GM19025 (cell line): Measurements from ENCODE around the gene MAML2.

ENCODE experiments used
- ATAC-seq: cut with Tn5 transposase; IDR thresholded peaks from one replicate; pipeline ENCODE4 v1.9.1; 2021; ENCODE audit warnings: mild to moderate bottlenecking, low read depth, moderate library complexity; ENCODE audit not compliant: unreplicated experiment

The MAML2 gene

DNA sequence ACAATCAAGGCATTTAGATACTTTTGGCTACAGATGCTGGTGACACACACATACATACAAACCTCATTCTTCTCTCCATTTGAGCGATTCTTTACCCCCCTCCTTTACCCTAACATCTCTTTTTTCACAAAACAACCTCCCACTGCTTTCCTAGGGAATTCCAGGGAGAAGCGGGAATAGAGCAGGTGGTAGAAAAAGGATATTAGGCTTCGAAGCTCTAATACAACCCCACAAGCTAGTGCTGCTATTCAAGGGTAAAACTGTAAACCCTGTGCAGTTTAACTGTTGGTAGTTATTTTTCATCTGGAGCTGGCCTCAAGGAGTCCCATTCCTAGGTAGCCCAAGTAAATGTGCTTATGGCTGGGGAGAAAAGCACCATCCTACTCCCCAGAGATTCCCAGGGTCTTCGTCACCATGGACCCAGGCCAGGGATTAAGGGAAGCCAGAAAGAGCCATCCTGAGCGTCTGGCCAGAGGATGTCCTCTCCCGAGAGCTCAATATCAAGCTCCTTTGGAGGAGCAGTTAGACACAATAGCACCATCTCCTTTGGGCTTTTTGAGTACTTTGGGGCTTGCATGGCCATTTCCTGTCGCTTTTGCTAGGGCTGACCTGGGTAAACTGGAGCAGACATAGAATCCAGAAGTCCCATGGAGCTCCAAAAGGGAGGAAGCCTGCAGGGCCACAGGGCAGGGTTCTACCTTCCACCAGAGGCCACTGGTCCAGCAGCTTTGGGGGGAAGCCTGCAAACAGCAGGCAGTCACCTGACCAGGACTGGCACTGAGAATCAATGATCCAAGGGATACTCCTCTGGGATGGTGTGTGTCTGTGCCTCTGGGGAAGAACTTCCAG, 3.1 kb downstream of the MAML2 start:
- no peak for ATAC-seq

DNA sequence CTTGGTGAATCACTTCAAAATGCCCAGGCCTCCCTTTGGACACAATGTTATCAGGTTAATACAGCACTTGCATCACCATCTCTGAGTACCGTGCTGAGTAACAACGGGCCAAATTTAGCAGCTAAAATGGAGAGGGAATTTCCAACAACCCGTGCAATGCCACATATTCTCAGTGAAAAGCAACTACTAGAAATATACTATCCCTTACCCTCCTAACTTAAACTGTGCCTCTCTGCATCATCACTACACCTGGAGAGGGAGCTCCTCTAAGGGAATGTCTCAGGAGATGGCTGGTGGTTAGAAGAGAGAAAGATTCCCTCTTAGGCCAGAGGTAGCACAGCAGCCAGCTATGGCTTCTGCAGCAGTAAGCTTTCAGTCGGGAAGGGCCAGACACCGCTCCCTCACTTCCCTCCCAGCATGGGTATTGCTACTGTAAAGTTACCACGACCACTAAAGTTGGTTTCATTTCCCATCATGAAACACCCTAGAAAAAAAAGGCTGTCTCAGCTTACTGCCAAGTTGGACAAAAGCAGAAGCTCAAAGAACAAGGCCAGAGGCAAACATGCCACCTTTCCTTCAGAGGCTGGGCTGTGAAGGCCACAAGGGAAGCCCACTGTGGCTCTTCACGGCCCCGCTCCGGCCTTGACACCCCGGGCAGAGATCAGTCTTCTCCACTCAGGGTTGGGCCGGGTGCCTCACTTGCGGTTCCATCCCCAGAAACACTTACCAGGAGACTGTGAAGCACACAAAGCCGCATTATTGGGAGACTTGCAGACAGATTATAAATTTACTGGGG, 3.9 kb downstream of the MAML2 start:
- ATAC-seq: peak; percentile 30

DNA sequence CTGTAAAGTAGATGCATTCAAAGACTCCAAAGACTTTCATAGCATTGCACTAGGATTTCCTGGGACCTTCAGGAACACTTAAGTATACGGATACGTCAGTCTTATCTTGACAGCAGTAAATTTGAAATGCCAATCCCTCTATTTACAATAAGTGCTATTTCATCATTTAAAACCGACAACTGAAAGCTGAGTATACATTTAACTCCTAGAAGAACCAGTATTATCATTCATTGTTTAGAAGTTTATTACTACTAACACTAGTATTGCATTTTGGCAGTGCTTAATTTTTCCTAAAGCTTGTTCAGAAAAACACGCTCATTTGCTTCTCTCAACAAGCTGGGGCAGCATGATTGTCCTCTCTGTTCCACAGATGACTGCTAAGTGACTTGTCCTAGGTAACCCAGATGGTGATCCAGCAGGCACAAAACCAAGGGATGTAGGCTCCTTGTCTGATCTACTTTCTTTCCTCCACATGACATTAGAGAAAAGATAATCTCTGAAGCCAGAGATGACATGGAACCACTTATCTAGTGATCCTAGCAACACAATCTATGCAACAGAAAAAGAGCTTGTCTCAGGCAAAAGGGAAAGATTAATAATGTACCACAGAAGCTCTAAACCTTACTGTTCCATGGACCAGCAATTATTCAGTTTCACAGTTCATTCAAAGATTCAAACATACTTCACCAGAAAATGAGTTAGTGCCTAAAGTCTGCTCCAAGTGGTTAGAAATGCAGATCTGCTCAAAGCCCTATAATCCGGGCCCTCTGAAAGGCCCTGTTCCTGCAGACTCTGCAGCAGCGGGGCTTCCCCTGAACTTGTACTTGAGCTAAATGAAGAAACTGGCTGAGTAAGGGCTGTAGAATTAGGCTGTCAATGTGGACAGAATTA, 5.2 kb downstream of the MAML2 start:
- peak; percentile 26 for ATAC-seq

DNA sequence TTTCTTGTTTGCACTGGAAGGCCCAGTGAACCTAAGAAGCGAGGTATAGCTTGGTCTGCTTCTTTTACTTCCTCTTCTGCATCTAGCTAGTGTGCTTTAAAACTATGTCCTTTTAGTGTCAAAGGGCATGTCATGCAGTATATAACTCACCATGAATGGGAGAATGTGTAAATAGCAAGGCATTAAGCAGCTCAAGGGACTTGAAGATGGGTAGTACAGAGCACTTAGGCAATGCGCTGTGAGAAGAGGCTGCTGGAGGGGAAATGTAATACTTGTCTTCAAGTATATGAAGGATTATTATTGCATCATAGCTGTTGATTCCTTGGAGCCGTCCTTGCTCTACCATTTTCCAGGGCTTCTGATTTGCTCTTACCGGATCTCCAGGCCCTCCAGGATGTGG, 7.6 kb downstream of the MAML2 start:
- no peak for ATAC-seq

DNA sequence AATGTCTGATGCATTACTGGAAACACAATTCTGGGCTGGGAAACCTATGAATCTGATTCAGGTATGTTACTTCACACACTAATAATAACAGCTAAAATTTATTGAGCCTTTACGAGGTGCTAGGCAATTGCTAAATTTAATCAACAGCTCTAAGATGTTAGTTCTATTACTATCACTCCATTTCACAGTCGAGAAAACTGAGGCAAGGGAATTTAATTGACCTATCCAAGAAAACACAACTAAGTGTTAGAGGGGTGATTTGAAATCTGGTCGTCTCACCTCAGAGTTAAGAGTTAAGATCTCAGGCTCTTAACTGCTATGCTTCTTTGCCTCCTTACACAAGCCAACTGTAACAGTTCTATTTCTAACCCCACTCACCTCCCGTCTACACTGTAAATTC, 8.8 kb downstream of the MAML2 start:
- ATAC-seq: no peak

DNA sequence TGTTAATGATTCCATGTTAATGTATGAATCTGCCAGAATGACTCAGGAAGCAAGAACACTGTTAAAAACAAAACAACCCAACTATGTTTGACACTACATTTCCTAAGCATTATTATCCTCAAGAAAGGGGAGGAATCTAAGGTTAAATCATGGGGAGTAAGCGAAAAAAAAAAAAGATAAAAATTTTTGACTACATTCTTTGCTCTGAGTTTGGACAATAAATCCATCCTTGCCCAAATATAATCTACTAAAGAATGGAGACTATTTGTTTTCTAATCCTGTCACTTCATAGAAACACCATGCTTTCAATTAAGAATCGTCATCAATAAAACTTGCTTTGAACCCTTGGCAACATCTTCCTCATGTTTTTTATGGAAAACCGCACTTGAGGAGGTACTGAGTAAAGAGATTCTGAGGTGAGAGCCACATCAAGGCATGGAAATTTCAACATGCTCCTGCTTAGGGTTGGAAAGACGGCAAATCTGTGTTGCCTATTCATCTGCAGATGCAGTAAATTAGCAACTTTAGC, 9.7 kb downstream of the MAML2 start:
- ATAC-seq: no peak

DNA sequence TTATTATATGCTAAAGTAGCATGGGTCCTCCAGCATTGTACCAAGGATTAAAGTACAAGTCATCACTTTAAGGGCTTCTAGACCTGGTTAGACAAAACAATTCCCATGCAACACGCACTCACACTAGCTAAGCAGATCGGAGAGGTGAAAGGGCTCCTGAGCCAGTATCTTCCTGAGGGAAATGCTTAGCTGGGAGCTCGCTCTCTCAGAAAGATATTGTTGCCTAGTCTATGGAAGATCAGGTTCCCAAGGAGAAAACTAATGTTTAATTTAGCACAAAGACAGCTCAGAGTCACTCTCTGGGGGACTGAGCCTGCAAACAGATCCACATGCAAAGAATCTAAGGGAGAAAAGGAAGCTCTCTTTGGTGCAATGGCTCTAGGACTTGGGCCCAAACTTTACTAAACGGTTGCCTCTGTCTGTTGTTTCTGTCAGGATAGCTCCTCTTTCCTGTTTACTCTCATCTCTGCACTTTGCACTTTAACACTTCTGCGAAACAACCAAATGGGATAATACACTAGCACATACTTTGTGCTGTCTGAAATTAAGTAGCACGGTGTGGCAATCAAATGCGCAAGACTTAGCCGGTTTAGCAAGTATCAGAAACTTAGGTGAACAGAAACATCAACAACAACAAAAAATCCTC, 10.7 kb downstream of the MAML2 start:
- ATAC-seq: no peak

DNA sequence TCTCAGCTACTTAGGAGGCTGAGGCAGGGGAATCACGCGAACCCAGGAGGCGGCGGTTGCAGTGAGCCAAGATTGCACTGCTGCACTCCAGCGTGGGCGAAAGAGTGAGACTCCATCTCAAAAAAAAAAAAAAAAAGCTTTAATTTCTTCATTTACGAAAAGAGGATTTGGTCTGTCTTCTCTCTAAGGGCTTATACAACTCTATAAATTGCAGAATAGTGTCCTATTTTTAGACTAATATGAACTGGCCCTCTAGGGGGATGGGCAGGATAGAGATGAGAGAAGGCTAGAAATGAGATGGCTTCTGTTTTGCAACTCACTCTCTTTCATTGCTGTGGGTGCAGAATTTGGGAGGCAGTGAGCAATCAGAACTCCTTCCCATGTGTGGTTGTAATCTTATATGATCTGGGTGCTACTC, 11.3 kb downstream of the MAML2 start:
- no peak for ATAC-seq

DNA sequence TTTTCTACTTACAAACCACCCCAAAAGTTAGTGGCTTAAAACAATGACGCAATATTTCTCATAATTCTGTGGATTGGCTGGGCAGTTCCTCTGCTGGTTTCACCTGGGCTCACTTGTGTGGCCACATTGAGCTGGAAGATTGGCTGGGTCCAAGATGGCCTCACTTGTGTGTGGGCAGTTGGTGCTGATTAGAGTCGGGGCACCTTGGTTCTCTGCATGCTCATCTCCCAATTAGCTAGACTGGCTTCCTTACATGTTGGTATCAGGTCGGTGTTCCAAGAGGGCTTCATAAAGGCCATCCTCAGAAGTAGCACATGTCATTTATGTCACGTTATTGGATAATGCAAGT, 12.5 kb downstream of the MAML2 start:
- ATAC-seq: no peak

DNA sequence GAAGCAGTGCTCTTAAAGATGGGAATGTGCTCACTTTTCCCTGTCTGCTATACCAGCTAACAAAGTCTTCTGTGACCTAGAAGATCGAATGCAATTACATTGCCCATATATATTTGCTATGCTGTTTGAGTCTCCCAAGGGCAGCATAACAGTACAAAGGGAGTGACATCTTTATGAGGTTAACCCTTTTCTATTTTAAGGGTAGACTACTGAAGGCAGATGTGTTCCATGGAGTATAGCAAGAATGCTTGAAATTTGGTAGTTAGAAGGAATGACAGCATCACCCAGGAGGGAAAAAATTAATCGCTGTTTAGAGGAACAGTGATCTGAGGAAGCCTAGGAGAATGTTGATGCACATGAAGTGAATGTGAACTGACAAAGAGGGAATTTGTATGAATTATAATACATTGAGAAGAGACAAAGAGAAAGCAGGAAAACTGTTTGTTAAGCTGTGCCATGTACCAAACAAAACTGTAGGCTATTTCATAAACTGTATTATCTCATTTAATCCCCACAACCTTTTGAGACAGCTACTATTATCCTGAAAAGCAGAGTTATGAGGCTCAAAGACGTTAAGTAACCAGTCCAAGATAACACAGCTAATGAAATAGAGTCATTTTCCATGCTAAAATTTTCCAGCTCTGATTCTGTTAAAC, 13.0 kb downstream of the MAML2 start:
- no peak for ATAC-seq

DNA sequence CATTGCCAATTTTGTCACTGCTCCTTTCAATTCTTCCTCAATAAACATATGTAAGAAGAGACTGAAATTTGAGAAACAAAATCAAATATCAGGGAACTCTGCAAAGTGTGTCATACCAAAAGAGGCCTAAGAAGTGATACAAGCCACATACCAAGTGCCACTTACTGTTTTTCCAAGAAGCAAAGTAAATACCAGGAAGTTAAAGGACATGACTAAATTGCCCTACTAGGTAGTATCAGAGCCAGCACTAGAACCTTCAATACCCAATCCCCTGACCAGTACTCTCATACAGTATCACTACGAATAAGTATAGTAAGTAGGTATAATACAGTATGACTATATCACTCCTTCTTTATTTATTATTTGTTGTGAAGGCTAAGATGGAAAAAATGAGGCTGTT, 13.6 kb downstream of the MAML2 start:
- ATAC-seq: no peak

DNA sequence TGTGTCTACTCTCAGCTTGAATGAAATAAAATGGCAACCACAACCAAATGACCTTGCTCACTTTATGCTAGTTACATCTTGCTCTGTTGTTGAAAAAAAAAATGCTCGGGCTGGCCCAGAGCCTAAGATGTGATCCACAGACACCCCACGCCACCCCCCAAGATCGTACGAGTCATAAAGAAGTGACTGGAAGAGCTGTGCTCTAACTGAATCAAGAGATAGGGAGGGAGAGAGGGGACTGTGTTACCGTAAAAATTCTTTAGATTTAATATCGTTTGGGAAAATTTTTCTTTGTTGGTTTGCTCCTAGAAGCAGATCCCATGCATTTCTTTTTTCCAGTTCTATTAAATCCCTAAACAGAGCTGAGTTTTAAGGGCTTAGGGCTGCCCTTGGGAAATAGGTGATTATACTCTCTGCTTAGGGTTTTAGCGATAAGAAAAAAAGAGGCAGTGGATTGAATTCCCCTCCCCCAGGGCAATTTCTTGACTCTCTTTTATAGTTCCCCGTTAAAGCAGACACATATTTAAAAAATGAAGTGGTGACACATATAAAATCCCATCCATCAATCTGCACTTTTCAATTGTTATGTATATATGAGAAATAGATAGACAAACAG, 14.5 kb downstream of the MAML2 start:
- ATAC-seq: no peak

DNA sequence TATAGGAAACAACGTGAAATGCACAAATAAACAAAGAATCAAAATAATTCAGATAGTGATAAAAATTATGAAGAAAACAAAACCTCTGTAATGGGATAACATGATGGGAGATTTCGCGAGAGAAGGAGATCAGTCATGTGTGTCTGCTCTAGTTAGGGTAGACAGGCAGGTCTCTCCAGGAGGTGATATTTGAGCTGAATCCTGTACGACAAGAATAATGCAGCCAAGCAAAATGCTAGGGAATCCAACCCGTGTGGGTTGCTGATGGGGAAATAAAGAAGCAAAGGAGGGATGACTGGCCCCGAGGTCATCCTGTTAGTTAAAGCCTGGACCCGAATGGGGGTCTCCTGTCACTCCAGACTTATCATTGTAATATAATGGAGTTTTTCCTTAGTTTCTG, 16.0 kb downstream of the MAML2 start:
- ATAC-seq: no peak

DNA sequence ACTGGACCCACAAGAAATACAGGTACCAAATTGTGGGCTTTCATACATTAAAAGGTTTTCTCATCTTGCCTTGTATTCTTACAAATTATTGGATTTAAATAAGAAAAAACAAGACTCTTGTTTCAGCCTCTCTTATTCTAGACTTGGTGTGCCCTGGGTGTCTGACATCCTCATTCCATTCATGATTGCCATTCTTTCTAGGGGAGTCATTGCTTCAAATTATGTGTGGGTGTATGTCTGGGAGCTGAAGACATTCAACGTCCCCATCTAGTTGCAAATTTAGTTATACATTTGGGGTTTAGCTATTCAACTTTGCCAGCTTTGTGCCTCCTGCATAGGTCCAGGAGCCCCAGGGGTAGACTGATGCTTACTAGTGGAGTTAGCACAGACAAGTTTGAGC, 18.1 kb downstream of the MAML2 start:
- ATAC-seq: no peak

DNA sequence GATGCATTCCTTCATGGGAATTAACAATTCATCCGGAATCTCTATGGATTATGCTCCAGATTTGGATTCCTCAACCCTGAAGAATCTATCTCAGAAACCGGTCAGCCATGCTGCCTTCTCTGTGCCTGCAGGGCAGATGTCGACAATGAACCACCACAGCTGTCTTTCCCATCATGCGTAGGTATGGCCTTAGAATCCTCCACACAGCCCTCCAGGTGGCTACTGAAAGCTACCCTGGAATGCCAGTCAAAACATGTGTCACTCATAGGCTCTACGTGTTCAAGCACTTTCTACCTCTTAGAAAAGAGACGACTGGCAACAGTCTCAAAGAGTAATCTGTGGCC, 19.4 kb downstream of the MAML2 start:
- ATAC-seq: no peak

DNA sequence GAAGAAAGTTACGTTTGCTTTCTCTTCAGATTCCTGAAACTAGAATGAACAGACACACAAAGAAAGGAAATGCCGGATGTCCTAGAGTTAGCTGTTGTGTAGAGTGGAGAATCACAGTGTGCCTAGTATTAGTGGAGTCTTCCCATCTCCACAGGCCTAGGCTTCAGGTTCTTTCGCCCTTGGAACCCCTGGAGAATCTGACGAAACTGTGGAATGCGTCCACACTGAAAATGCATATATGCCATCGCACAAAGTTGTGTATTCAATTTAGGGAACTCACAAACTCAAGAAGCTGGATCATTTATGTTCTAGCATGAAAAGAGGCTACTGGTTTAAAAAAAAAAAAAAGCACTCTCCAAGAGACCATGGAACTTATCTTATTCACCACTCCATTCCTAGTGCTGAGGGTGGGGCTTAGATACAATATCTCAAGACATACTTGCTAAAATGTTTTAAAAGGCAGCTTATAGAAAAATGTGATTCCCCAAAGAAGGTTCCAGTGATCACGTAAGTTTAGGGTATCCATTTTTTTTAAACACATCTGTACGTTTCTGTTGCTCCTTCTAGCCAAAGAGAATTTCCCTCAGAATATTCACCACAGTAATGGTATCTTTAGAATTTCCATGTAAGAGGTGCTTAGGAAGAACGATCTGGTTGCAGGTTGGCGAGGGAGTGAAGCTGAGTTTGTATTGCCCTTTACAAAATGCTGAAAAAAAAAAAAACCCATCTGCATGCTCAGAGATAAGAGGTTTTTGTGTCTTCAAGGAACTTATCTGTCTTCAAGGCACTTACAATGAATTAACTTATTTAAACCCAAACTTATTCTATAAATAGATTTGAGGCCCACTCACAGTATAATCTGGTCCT, 20.0 kb downstream of the MAML2 start:
- ATAC-seq: no peak

DNA sequence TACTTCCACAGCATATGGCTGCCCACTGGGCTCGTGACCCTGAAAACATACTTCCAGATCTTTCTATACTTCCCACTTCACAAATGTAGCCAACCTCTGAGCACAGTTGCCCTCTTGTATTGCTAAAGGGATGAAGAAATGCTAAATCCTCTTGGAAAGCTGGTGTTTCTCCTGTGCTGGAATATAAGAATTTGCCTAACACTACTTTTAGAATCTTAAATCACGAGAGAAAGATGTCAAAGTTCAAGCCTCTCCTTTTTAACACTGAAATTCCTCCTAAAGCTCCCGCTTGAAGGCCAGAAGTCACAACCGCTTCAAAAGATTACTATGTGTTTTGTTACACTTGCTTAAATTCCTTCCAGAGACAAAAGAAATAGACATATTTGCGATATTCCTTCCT, 21.9 kb downstream of the MAML2 start:
- no peak for ATAC-seq

DNA sequence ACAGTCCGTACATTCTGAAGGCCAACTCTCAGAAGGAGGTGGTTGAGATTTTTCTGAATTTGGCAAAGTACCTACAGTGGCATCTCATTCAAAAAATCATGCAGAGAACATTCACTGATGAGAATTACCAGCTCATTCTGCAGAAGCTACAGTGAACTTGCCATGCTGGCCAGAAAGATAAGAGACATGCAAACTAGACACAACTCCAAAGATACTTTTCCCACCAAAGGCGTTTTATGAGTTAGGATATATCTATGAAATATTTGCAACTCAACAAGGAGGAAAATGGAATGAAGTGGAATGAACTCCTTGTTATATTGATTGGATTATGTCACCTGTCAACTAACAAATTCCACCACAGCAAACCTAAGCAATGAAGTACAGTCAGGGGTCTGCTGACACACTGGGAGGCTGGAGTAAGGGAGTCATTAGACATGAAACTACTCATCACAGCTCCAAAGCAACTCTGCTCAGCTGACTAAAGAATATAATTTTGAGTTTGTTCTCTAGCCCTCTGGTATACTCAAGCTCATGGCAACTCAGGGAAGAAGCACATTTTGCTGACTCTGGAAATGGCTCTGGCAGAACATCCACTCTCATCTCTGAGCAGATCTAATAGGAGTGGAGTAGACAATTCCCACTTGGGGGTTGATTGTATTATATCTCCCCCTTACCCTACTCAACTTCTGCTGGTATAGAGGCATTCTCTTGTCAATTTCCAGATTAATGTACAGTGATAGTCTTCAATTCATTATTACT, 22.9 kb downstream of the MAML2 start:
- no peak for ATAC-seq
